MM.1S (cell line): Measurements from ENCODE around the gene AKR1C1.
"Not testable (repeated sequence)": the region's sequence is repeated elsewhere in the genome, so short reads cannot be mapped to it uniquely, and the experiment has no call there.

ENCODE experiments used
- DNase-seq: peaks from one replicate; pipeline ENCODE4 v3.0.0-alpha.2; 2015
- H2AFZ ChIP-seq: fragments of 300-600 bp; sonication (generic); 2 replicates; pipeline ENCODE4 v1.6.0; 2016; ENCODE audit warnings: antibody characterized with exemption, low read length
- H3F3A ChIP-seq: fragments of 300-600 bp; sonication (generic); 2 replicates; pipeline ENCODE4 v1.6.1; 2016; ENCODE audit warnings: mild to moderate bottlenecking, antibody characterized with exemption, low read length, moderate library complexity, mixed read lengths; ENCODE audit not compliant: insufficient read depth
- H3K27ac ChIP-seq: fragments of 300-600 bp; sonication (generic); 2 replicates; pipeline ENCODE4 v1.5.1; 2016; ENCODE audit warnings: mild to moderate bottlenecking, low read length
- H3K27me3 ChIP-seq: fragments of 300-600 bp; sonication (generic); replicated peaks from 2 replicates; pipeline ENCODE4 v1.6.0; 2016; ENCODE audit warnings: low read length; ENCODE audit not compliant: insufficient read depth
- H3K36me3 ChIP-seq: fragments of 300-600 bp; sonication (generic); replicated peaks from 2 replicates; pipeline ENCODE4 v1.6.1; 2016; ENCODE audit warnings: mild to moderate bottlenecking, low read length, mixed read lengths; ENCODE audit not compliant: insufficient read depth
- H3K4me1 ChIP-seq: fragments of 300-600 bp; sonication (generic); 2 replicates; pipeline ENCODE4 v1.6.1; 2016; ENCODE audit warnings: low read length, mixed read lengths
- H3K4me2 ChIP-seq: fragments of 300-600 bp; sonication (generic); 2 replicates; pipeline ENCODE4 v1.6.0; 2016; ENCODE audit warnings: low read depth, low read length
- H3K4me3 ChIP-seq: fragments of 300-600 bp; sonication (generic); 2 replicates; pipeline ENCODE4 v1.5.1; 2016; ENCODE audit warnings: low read length, mixed read lengths
- H3K79me2 ChIP-seq: fragments of 300-600 bp; sonication (generic); 2 replicates; pipeline ENCODE4 v1.6.1; 2016; ENCODE audit warnings: mixed run types, low read length, mixed read lengths
- H3K9ac ChIP-seq: fragments of 300-600 bp; sonication (generic); 2 replicates; pipeline ENCODE4 v1.6.1; 2016; ENCODE audit warnings: low read length, mixed read lengths
- H3K9me2 ChIP-seq: fragments of 300-600 bp; sonication (generic); replicated peaks from 2 replicates; pipeline ENCODE4 v1.6.1; 2016; ENCODE audit warnings: mild to moderate bottlenecking, low read length, mixed read lengths; ENCODE audit not compliant: insufficient read depth
- H3K9me3 ChIP-seq: fragments of 300-600 bp; sonication (generic); replicated peaks from 2 replicates; pipeline ENCODE4 v1.6.1; 2016; ENCODE audit warnings: mild to moderate bottlenecking, low read length, mixed read lengths; ENCODE audit not compliant: insufficient read depth
- H4K20me1 ChIP-seq: fragments of 300-600 bp; sonication (generic); 2 replicates; pipeline ENCODE4 v1.6.1; 2016; ENCODE audit warnings: mild to moderate bottlenecking, low read length, moderate library complexity, mixed read lengths; ENCODE audit not compliant: insufficient read depth
- CTCF ChIP-seq: fragments of 300-600 bp; sonication (generic); IDR thresholded peaks from 2 replicates; pipeline ENCODE4 v1.5.1; 2016; ENCODE audit warnings: antibody characterized with exemption, low read length, mixed read lengths
- EZH2 ChIP-seq: fragments of 300-600 bp; sonication (generic); optimal IDR thresholded peaks from 2 replicates; pipeline ENCODE3; 2017; ENCODE audit warnings: low read depth, mild to moderate bottlenecking, antibody characterized with exemption, low read length, mixed read lengths
- EZH2phosphoT487 ChIP-seq: fragments of 300-600 bp; sonication (generic); IDR thresholded peaks from 2 replicates; pipeline ENCODE4 v1.6.1; 2018; ENCODE audit warnings: antibody characterized with exemption, low read length

Gene AKR1C1

GRCh38 chr10:5004501-5004900 is 41.3 kb downstream of the AKR1C1 start:
- not testable (repeated sequence) for H3K79me2 ChIP-seq, H3K4me1 ChIP-seq, H3K4me2 ChIP-seq, H3F3A ChIP-seq, H3K9me2 ChIP-seq, H4K20me1 ChIP-seq, H2AFZ ChIP-seq, H3K27me3 ChIP-seq, H3K4me3 ChIP-seq, H3K27ac ChIP-seq, H3K9ac ChIP-seq, DNase-seq, H3K9me3 ChIP-seq, H3K36me3 ChIP-seq

- H3K27ac ChIP-seq, DNase-seq, H2AFZ ChIP-seq, H3F3A ChIP-seq, H3K4me2 ChIP-seq, H3K27me3 ChIP-seq, H3K4me3 ChIP-seq, H3K36me3 ChIP-seq, H3K9me3 ChIP-seq, H3K4me1 ChIP-seq, H3K9me2 ChIP-seq, H4K20me1 ChIP-seq, H3K9ac ChIP-seq, H3K79me2 ChIP-seq: not testable (repeated sequence)
Observed at GRCh38 chr10:5008857-5009548, 45.8 kb downstream of the AKR1C1 start.

GRCh38 chr10:5010043-5010442 is 46.8 kb downstream of the AKR1C1 start:
- not testable (repeated sequence) for H3K79me2 ChIP-seq, H4K20me1 ChIP-seq, H3K9me2 ChIP-seq, H3K4me1 ChIP-seq, DNase-seq, H3K27me3 ChIP-seq, H3K27ac ChIP-seq, H2AFZ ChIP-seq, H3K9me3 ChIP-seq, H3K36me3 ChIP-seq, H3K4me2 ChIP-seq, H3K9ac ChIP-seq, H3K4me3 ChIP-seq, H3F3A ChIP-seq

GRCh38 chr10:5011392-5011791 is 48.2 kb downstream of the AKR1C1 start:
- not testable (repeated sequence) for H3K9ac ChIP-seq, H4K20me1 ChIP-seq, H3K4me1 ChIP-seq, H3K4me3 ChIP-seq, H3K27me3 ChIP-seq, H3F3A ChIP-seq, H3K36me3 ChIP-seq, H3K9me2 ChIP-seq, DNase-seq, H2AFZ ChIP-seq, H3K79me2 ChIP-seq, H3K9me3 ChIP-seq, H3K4me2 ChIP-seq, H3K27ac ChIP-seq

- H4K20me1 ChIP-seq = no peaks in the 10 kb centered on the region
- no peak overlapping the region for H3K9ac ChIP-seq
- no peak for DNase-seq
- H3K4me2 ChIP-seq = no peak overlapping the region
- no peaks in the 10 kb centered on the region for H3F3A ChIP-seq
- TF ChIP-seq CTCF (no peak), EZH2 (no peak), EZH2phosphoT487 (no peak)
- no peaks in the 10 kb centered on the region for H3K27me3 ChIP-seq
- H3K79me2 ChIP-seq = no peaks in the 10 kb centered on the region
- no peaks in the 10 kb centered on the region for H3K4me1 ChIP-seq
- H3K9me2 ChIP-seq = no peaks in the 10 kb centered on the region
- no peak overlapping the region for H2AFZ ChIP-seq
- H3K36me3 ChIP-seq = no peaks in the 10 kb centered on the region
- H3K27ac ChIP-seq = no peak overlapping the region
- no peaks in the 10 kb centered on the region for H3K9me3 ChIP-seq
- no peak overlapping the region for H3K4me3 ChIP-seq
Observed at GRCh38 chr10:5012595-5012994, 49.4 kb downstream of the AKR1C1 start.
